NCI-H2107 (cell line): Measurements from ENCODE around the gene GATB.
"Not testable (repeated sequence)": the region's sequence is repeated elsewhere in the genome, so short reads cannot be mapped to it uniquely, and the experiment has no call there.

ENCODE experiments used
- DNase-seq: peaks from one replicate; lab custom pipeline; 2025; lab: John Stamatoyannopoulos, UW

The GATB gene

GRCh38 chr4:151784706-151785105, 23.9 kb upstream of the GATB start:
- DNase-seq = no peak

- no peak for DNase-seq
Measured at GRCh38 chr4:151783867-151784266, 23.1 kb upstream of the GATB start.

GRCh38 chr4:151782296-151782695, 21.5 kb upstream of the GATB start:
- DNase-seq = no peak

GRCh38 chr4:151781026-151781425, 20.2 kb upstream of the GATB start:
- no peak for DNase-seq

GRCh38 chr4:151777471-151777870, 16.7 kb upstream of the GATB start:
- DNase-seq = no peak

GRCh38 chr4:151774324-151774723, 13.5 kb upstream of the GATB start:
- DNase-seq = no peak

- DNase-seq = no peak
Measured at GRCh38 chr4:151772274-151772673, 11.5 kb upstream of the GATB start.

GRCh38 chr4:151771664-151772063, 10.9 kb upstream of the GATB start:
- no peak for DNase-seq

- no peak for DNase-seq
Measured at GRCh38 chr4:151770154-151770553, 9.3 kb upstream of the GATB start.

GRCh38 chr4:151768835-151769234, 8.0 kb upstream of the GATB start:
- no peak for DNase-seq

GRCh38 chr4:151766691-151767090, 5.9 kb upstream of the GATB start:
- no peak for DNase-seq

- no peak for DNase-seq
Measured at GRCh38 chr4:151760002-151760401, 805 bp downstream of the GATB start.

GRCh38 chr4:151753056-151753455, 7.8 kb downstream of the GATB start:
- no peak for DNase-seq

- no peak for DNase-seq
Measured at GRCh38 chr4:151750156-151750555, 10.7 kb downstream of the GATB start.

GRCh38 chr4:151745481-151746231, 15.2 kb downstream of the GATB start:
- no peak for DNase-seq

GRCh38 chr4:151744614-151745013, 16.2 kb downstream of the GATB start:
- no peak for DNase-seq

GRCh38 chr4:151743894-151744293, 16.9 kb downstream of the GATB start:
- no peak for DNase-seq

GRCh38 chr4:151743128-151743854, 17.5 kb downstream of the GATB start:
- DNase-seq = no peak

- no peak for DNase-seq
Measured at GRCh38 chr4:151738720-151739517, 21.9 kb downstream of the GATB start.

- DNase-seq = not testable (repeated sequence)
Measured at GRCh38 chr4:151736852-151737251, 24.0 kb downstream of the GATB start.

- no peak for DNase-seq
Measured at GRCh38 chr4:151736361-151736760, 24.4 kb downstream of the GATB start.

GRCh38 chr4:151731670-151732069, 29.1 kb downstream of the GATB start:
- not testable (repeated sequence) for DNase-seq
